A673 (cell line): Measurements from ENCODE around the gene RIBC1. TPM values are rescaled to one million over a fixed set of nuclear protein-coding genes. Genes with fewer than 3 reads are reported as not detected.
"Not testable (repeated sequence)": the region's sequence is repeated elsewhere in the genome, so short reads cannot be mapped to it uniquely, and the experiment has no call there.

Experiments used
- BruUV-seq: library from RNA; stranded (reverse); fragments of 400-500 nt; replicated peaks from 2 replicates; lab custom pipeline; 2021; lab: Mats Ljungman, UMichigan
- CTCF ChIA-PET: fragments of 300-600 bp; sonication (Branson Sonifier 250); formaldehyde crosslinking; loops from one replicate; lab custom pipeline; 2022; ENCODE audit warnings: antibody characterized with exemption; lab: Charles Lee
- POLR2A ChIA-PET: fragments of 300-600 bp; sonication (Branson Sonifier 250); formaldehyde crosslinking; loops from one replicate; lab custom pipeline; 2022; ENCODE audit warnings: antibody characterized with exemption; ENCODE audit not compliant: low non-redundant PET; lab: Charles Lee
- DNase-seq: peaks from one replicate; pipeline ENCODE4 v3.0.0-alpha.2; 2015; ENCODE audit warnings: low spot score
- H3K27ac ChIP-seq: fragments of 200-600 bp; sonication (generic); 2 replicates; pipeline ENCODE4 v1.5.1; 2016; ENCODE audit warnings: mixed run types, low read depth, mild to moderate bottlenecking, mixed read lengths, antibody characterized with exemption, low read length; ENCODE audit not compliant: poor library complexity, severe bottlenecking
- H3K27me3 ChIP-seq: fragments of 200-600 bp; sonication (generic); replicated peaks from 2 replicates; pipeline ENCODE4 v1.6.1; 2017; ENCODE audit warnings: mixed run types, low read depth, mild to moderate bottlenecking, mixed read lengths, antibody characterized with exemption, low read length; ENCODE audit not compliant: insufficient read depth, poor library complexity
- H3K36me3 ChIP-seq: fragments of 200-600 bp; sonication (generic); 2 replicates; pipeline ENCODE4 v1.6.1; 2016; ENCODE audit warnings: mixed run types, mild to moderate bottlenecking, mixed read lengths, antibody characterized with exemption, low read length; ENCODE audit not compliant: insufficient read depth, poor library complexity, severe bottlenecking
- H3K4me1 ChIP-seq: fragments of 200-600 bp; sonication (generic); 2 replicates; pipeline ENCODE4 v1.6.1; 2017; ENCODE audit warnings: mixed run types, mild to moderate bottlenecking, mixed read lengths, antibody characterized with exemption, low read length; ENCODE audit not compliant: insufficient read depth, poor library complexity, severe bottlenecking
- H3K4me3 ChIP-seq: fragments of 200-600 bp; sonication (generic); 2 replicates; pipeline ENCODE4 v1.5.1; 2016; ENCODE audit warnings: low read depth, mixed run types, mild to moderate bottlenecking, mixed read lengths, low read length; ENCODE audit not compliant: poor library complexity, severe bottlenecking
- H3K9me3 ChIP-seq: fragments of 200-600 bp; sonication (generic); 2 replicates; pipeline ENCODE4 v1.6.1; 2016; ENCODE audit warnings: mixed run types, low read depth, mild to moderate bottlenecking, mixed read lengths, antibody characterized with exemption, low read length; ENCODE audit not compliant: poor library complexity, severe bottlenecking
- EZH2 ChIP-seq: fragments of 200-600 bp; sonication (generic); IDR thresholded peaks from 2 replicates; pipeline ENCODE4 v1.6.1; 2017; ENCODE audit warnings: borderline replicate concordance, low read depth, mild to moderate bottlenecking, mixed read lengths, antibody characterized with exemption, low read length; ENCODE audit not compliant: poor library complexity, severe bottlenecking
- intact Hi-C: fragments of 100-400 bp; cut with micrococcal nuclease; formaldehyde crosslinking; loops from one replicate; pipeline ENCODE4 v1.10.0; 2022; ENCODE audit not compliant: unreplicated experiment
- total RNA-seq: library from RNA; stranded (reverse); gene quantifications from 2 replicates; pipeline ENCODE4 v1.2.3, GENCODE V29; 2021
- TF ChIP-seq, protein P1 (sequence below): fragments of 300-800, 200-600 bp; sonication (generic); conservative IDR thresholded peaks from 2 replicates; pipeline ENCODE4 v1.5.1; 2017; ENCODE audit warnings: low read depth, mild to moderate bottlenecking, antibody characterized with exemption, low read length, moderate library complexity, mixed read lengths

Gene RIBC1
- total RNA-seq, 1 experiment from 2014 or later: 1.0 TPM

DNA sequence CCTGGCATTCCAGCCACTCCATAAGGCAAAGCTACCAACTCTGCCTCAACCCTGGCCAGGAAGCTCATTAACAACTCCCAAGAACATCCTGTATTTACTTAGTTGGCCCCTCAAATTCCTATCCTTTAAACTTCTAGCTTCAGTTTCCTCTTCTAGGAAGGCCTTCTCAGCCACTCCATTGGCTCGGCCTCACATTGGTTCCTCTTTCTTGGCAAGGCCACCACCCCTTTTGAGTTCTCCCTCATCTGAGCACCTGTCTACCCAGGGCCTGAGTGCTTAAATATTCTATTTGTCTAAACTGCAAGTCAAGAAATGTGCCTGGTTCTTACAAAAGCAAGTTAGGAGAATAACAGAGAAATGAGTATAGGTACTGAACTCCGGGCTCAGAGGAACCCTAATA is 10.2 kb upstream of the RIBC1 start:
- ChIA-PET CTCF (no interaction called here), POLR2A (no interaction called here)
- no TSS peak for BruUV-seq
- Histone ChIP-seq H3K27ac (no peak overlapping the region), H3K9me3 (no peaks in the 10 kb centered on the region), H3K27me3 (no peaks in the 10 kb centered on the region), H3K36me3 (peaks cover 74% of the 10 kb centered on the region), H3K4me3 (no peak overlapping the region), H3K4me1 (no peaks in the 10 kb centered on the region)
- intact Hi-C loops: no loop called here
- no peak for DNase-seq
- TF ChIP-seq, protein P1, sequence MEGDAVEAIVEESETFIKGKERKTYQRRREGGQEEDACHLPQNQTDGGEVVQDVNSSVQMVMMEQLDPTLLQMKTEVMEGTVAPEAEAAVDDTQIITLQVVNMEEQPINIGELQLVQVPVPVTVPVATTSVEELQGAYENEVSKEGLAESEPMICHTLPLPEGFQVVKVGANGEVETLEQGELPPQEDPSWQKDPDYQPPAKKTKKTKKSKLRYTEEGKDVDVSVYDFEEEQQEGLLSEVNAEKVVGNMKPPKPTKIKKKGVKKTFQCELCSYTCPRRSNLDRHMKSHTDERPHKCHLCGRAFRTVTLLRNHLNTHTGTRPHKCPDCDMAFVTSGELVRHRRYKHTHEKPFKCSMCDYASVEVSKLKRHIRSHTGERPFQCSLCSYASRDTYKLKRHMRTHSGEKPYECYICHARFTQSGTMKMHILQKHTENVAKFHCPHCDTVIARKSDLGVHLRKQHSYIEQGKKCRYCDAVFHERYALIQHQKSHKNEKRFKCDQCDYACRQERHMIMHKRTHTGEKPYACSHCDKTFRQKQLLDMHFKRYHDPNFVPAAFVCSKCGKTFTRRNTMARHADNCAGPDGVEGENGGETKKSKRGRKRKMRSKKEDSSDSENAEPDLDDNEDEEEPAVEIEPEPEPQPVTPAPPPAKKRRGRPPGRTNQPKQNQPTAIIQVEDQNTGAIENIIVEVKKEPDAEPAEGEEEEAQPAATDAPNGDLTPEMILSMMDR: no peak
- TF ChIP-seq EZH2: no peak

DNA sequence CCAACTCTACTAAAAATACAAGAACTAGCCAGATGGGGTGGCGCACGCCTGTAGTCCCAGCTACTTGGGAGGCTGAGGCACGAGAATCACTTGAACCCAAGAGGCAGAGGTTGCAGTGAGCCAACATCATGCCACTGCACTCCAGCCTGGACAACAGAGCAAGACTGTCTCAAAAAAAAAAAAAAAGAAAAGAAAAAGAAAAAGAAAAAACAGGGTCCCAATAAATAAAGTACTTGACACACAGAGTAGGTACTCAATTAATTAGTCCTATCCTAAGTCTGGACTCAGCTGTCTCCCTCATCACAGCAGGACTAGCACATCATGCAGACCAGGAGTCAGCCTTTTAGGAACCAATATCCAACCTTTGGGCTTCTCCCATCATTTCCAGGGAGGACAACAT is 2.3 kb upstream of the RIBC1 start:
- DNase-seq, BruUV-seq, H3K4me1 ChIP-seq, CTCF ChIA-PET, H3K9me3 ChIP-seq, intact Hi-C loops, H3K36me3 ChIP-seq, H3K27me3 ChIP-seq, H3K27ac ChIP-seq: not testable (repeated sequence)
- peak overlapping the region; percentile 69 for H3K4me3 ChIP-seq
- POLR2A ChIA-PET: interaction anchor here (0.8 kb wide), 1 partner anchor 16 kb away, joined by 6 read pairs; no protein-coding TSS in a partner anchor

DNA sequence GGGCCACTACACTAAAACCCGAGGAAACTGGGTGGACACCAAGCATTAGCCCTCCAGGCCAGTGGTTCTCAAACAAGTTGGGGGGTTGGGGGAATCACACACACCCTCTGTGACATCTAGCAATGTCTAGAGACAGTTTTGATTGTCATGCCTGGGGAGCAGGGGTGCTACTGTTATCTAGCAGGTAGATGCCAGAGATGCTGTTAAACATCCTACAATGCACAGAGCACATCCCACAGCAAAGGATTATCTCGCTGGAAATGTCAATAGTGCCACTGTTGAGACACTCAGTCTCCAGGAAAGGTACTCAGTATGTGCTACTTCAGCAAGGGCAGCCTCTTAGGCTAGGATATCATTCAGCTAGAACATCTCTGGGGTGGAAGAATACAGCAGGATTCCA is 1.5 kb upstream of the RIBC1 start:
- no peaks in the 10 kb centered on the region for H3K4me1 ChIP-seq
- CTCF ChIA-PET: no interaction called here
- DNase-seq: peak; percentile 16
- TF ChIP-seq EZH2: no peak
- TF ChIP-seq, protein P1: no peak
- no peaks in the 10 kb centered on the region for H3K27me3 ChIP-seq
- H3K4me3 ChIP-seq: peak overlapping the region; percentile 69
- H3K27ac ChIP-seq: peak overlapping the region; percentile 94
- POLR2A ChIA-PET: no interaction called here
- H3K36me3 ChIP-seq: peaks cover 7% of the 10 kb centered on the region
- intact Hi-C loops: no loop called here
- BruUV-seq: no TSS peak
- no peaks in the 10 kb centered on the region for H3K9me3 ChIP-seq

DNA sequence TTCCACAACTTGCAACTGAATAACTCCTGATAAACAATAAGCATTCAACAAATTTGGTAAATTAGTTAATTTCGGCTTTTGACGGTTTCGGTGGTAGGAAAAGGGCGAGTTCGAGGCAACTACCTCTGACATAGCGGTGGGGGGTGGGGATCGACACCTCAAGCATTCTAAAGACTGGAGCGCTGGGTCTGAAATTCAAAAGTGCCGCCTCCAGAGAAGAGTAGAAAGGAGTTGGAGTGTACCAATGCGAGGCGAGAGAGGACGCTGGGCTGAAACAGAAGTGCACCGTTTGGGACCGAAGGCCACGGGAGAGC is 944 bp upstream of the RIBC1 start:
- CTCF ChIA-PET: no interaction called here
- Histone ChIP-seq H3K4me1 (no peaks in the 10 kb centered on the region), H3K9me3 (no peaks in the 10 kb centered on the region), H3K27me3 (no peaks in the 10 kb centered on the region), H3K27ac (peak overlapping the region; percentile 94), H3K36me3 (peaks cover 7% of the 10 kb centered on the region), H3K4me3 (peak overlapping the region; percentile 69)
- no peak for DNase-seq
- POLR2A ChIA-PET: interaction anchor here (0.6 kb wide), 1 partner anchor 159 kb away, joined by 3 read pairs; no protein-coding TSS in a partner anchor
- intact Hi-C loops: no loop called here
- no peak for TF ChIP-seq EZH2
- no TSS peak for BruUV-seq
